Heart right ventricle (tissue), 16 donors: ENCODE data around the gene ASCC1. TPM values are rescaled to one million over a fixed set of nuclear protein-coding genes. Genes with fewer than 3 reads are reported as not detected.
A peak's percentile ranks its signal among the peaks of the same experiment; 100 is the strongest.
"Not testable (repeated sequence)": the region's sequence is repeated elsewhere in the genome, so short reads cannot be mapped to it uniquely, and the experiment has no call there.

Experiments
- ATAC-seq, 8 donors: fragments of 200-7000 bp; cut with Tn5 transposase; one replicate each; pipeline ENCODE4 v1.9.1; 2020; ENCODE audit warnings: mild to moderate bottlenecking in 8 of 8, moderate library complexity in 8 of 8, moderate number of reproducible peaks in 1 of 8
- DNase-seq, 2 donors: peaks; one replicate each; pipeline ENCODE4 v3.0.0-alpha.2; 2020
- H3K27ac ChIP-seq, 10 donors: fragments of 200-600 bp; sonication (generic) in 2 of 10; one replicate each; pipeline versions ENCODE4 v1.5.0 to v1.8.0; 2020 to 2022; ENCODE audit warnings: mild to moderate bottlenecking in 3 of 10
- H3K27me3 ChIP-seq, 7 donors: fragments of 200-600 bp; one replicate each; pipeline ENCODE4 v1.8.0; 2021 to 2022; ENCODE audit warnings: mild to moderate bottlenecking in 2 of 7
- H3K36me3 ChIP-seq, 9 donors: fragments of 200-600 bp; sonication (generic) in 1 of 9; one replicate each; pipeline versions ENCODE4 v1.5.0 to v1.8.0; 2020 to 2022; ENCODE audit warnings: mild to moderate bottlenecking in 2 of 9
- H3K4me1 ChIP-seq, 9 donors: fragments of 200-600 bp; sonication (generic) in 1 of 9; one replicate each; pipeline versions ENCODE4 v1.5.0 to v1.8.0; 2020 to 2022; ENCODE audit warnings: mild to moderate bottlenecking in 4 of 9
- H3K4me3 ChIP-seq, 10 donors: fragments of 200-600 bp; sonication (generic) in 2 of 10; one replicate each; pipeline versions ENCODE4 v1.5.0 to v1.8.0; 2020 to 2022; ENCODE audit warnings: mild to moderate bottlenecking in 7 of 10, moderate library complexity in 2 of 10
- H3K9me3 ChIP-seq, 11 donors: fragments of 200-600 bp in 10 of 11; sonication (generic) in 2 of 11; one replicate each; pipeline versions ENCODE4 v1.5.0 to v1.8.0; 2013 to 2022; ENCODE audit warnings: mild to moderate bottlenecking in 2 of 11, control low read depth in 1 of 11, moderate library complexity in 1 of 11
- WGBS, 2 donors: extraction: QIAGEN DNeasy Blood & Tissue Kit; methylation state at CpG; one replicate each; pipeline ENCODE4 v1.1.7; 2013; ENCODE audit warnings: inconsistent platforms in 1 of 2; 5-methylcytosine and 5-hydroxymethylcytosine counted together
- intact Hi-C, 10 donors: fragments of 100-400 bp; cut with DNase I; formaldehyde crosslinking; loops; one replicate each; pipeline versions ENCODE4 v1.11.1 to v1.14.2; 2022
- polyA plus RNA-seq, 2 donors: library from polyadenylated mRNA; stranded (reverse); fragments of 200-250 nt; gene quantifications; one replicate each; pipeline ENCODE4 v1.2.3, GENCODE V29; 2013
- total RNA-seq, 10 donors: library from RNA; stranded (reverse); fragmentation: NEBNext Ultra II Directional in 3 of 10; extraction: Animal tissue kit (Norgen Biotek cat#: 25700) in 3 of 10; gene quantifications; one replicate each; pipeline versions ENCODE4 v1.2.1 to v1.2.4, GENCODE V29; 2021 to 2023
- TF ChIP-seq, protein P1 (sequence below), 9 donors: fragments of 200-600 bp; sonication (generic) in 2 of 9; IDR thresholded peaks; one replicate each; pipeline versions ENCODE4 v1.5.0 to v1.8.0; 2021 to 2022; ENCODE audit warnings: antibody characterized with exemption in 9 of 9, mild to moderate bottlenecking in 5 of 9, moderate library complexity in 1 of 9
- donor health status: Arrhythmogenic right ventricular cardiomyopathy.
- donor health status: ischemic (EF 13 %, LVEDD 7.1; RV severe dilation, severe dysfunction).
- donor health status: healthy with polysubstance abuse.
- donor health status: DM: no; HTN: yes; CAD: no.
- donor health status: DM: no; HTN: no; CAD: no.
- donor health status: ischemic (EF 25% LVEDD 6.9; RV normal size, moderate dysfunction).
- donor health status: ischemic (EF 25% LVEDD 5.7; RV mildly dilated, moderate dysfunction).
- donor health status: healthy.
- donor health status: DM: yes; HTN: yes; CAD: no.
- donor health status: Ischemic cardiomyopathy.
- donor health status: ischemic (EF 35%, LVEDD 5.7; RV mildly dilated, moderate dysfunction).
- donor health status: nonischemic (EF 11% LVEDD 7.7; RV severe dilation, severe dysfunction).
- donor health status: DM: yes; HTN: yes; CAD: no.
- donor health status: PGD.
- donor health status: ischemic (EF 29% LVEDD 5.4; RV normal size, mild dysfunction).
- donor health status: nonischemic (EF 23%, LVEDD 6.1; RV moderate dilation, normal function).

The ASCC1 gene
- total and polyA plus RNA-seq, 12 donors, result 8.4 to 40.5 (median 33.0) TPM

DNA sequence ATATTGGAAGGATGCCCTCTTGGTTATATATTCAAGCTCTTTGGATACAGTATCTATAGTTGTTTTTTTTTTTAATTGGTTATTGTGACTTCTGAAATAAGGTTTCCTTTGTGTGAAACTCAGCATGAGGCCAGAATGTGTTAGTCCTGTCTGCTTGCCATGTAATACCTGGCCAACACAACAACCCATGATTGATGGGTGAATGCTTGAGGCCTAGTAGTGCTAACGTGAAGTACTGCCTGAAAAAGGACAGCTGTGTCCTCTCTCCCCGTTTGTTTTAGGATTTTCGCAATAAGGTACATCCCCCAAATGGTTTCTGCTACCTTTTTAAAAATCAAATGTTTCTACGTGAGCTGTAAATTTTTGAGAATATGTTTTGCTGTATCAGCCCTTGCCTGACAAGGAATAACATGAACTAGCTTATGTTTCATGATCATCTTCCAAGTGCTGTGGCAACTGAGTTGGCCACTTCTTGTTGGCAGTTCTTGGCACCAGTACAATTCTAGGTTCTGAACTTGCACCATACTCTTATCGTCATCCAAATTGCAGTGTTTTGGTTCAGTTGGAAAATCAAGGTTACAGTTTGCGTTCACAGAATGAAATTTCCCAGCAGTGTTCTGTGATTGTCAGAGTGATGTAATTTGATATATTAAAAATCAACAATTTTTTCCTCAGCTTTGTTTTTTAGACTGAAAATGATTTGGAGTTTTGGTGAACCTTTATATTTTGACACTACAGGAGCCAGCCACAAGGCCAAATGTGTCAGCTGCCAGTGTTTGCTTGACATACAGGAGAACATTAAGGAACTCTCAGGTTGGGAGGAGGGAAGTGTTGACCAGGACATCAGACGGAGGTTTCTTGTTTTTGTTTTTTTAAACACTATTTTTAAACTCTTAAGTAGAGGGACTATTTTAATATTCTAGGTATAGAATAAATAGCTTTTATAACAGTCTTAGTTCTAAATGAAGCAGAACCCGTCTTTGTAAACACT is 13.5 kb upstream of the ASCC1 start:
- intact Hi-C loops, result loop anchor here in 7 of 10 donors (5.0 to 10.0 kb wide), 9 partner anchors 95 to 275 kb away; partner anchors contain the start of gene CHST3 (in 1 of the 7)
- TF ChIP-seq, protein P1, sequence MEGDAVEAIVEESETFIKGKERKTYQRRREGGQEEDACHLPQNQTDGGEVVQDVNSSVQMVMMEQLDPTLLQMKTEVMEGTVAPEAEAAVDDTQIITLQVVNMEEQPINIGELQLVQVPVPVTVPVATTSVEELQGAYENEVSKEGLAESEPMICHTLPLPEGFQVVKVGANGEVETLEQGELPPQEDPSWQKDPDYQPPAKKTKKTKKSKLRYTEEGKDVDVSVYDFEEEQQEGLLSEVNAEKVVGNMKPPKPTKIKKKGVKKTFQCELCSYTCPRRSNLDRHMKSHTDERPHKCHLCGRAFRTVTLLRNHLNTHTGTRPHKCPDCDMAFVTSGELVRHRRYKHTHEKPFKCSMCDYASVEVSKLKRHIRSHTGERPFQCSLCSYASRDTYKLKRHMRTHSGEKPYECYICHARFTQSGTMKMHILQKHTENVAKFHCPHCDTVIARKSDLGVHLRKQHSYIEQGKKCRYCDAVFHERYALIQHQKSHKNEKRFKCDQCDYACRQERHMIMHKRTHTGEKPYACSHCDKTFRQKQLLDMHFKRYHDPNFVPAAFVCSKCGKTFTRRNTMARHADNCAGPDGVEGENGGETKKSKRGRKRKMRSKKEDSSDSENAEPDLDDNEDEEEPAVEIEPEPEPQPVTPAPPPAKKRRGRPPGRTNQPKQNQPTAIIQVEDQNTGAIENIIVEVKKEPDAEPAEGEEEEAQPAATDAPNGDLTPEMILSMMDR (IDR thresholded peaks at IDR 0.05), result no peak
- Histone ChIP-seq H3K4me3 (no peak overlapping the region), H3K27me3 (no peaks in the 10 kb centered on the region), H3K27ac (peak overlapping the region in 7 of 10 donors; percentile 24 to 69 (median 36)), H3K9me3 (no peaks in the 10 kb centered on the region), H3K36me3 (peaks cover 0 to 98% (median 25%) of the 10 kb centered on the region in 9 donors), H3K4me1 (peaks cover 0 to 41% (median 25%) of the 10 kb centered on the region in 9 donors)
- whole genome bisulfite sequencing, 2 donors, result 55 to 58% methylated on average over 8 of the region's 8 CpGs
- DNase-seq (no peak), ATAC-seq (peak in 3 of 8 donors; percentile 38 to 48 (median 45))

DNA sequence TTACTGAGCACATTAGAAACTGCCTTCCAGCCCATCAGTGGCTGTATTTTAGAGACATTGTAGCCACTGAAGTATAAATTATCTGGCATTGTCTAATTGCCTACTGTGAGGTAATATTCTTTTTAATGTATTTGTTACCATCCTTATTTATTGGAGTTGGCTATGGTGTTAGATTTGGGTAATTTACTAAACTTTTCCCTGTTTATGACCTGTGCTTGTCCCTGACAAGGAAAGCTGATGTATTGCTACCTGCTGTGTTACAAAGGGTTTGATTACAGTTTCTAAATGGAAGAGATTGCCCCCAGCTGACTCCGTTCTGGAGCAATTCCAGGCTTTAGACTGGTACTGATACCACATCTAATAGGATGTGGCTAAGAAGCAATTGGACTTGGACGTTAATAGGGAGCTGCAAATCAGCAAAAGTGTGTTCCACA is 12.3 kb upstream of the ASCC1 start:
- intact Hi-C loops, result loop anchor here in 7 of 10 donors (5.0 to 10.0 kb wide), 9 partner anchors 94 to 274 kb away; partner anchors contain the start of gene CHST3 (in 1 of the 7)
- TF ChIP-seq, protein P1 (IDR thresholded peaks at IDR 0.05), result no peak

DNA sequence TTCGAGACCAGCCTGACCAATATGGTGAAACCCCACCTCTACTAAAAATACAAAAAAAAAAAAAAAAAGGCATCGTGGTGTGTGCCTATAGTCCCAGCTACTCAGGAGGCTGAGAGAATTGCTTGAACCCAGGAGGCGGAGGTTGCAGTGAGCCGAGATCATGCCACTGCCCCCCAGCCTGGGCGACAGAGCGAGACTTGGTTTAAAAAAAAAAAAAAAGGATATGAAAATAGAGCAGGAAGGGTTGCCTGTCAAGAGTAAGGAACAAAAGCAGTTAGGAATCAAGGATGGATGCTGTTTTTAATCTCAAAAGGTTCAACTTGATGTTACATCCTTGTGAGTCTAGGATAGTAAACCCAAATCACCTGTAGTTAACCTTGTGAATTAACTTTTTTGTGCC is 11.8 kb upstream of the ASCC1 start:
- DNase-seq, result no peak
- no peak for ATAC-seq
- WGBS, 2 donors, result 87 to 97% methylated on average over 5 to 6 of the region's 6 CpGs
- TF ChIP-seq, protein P1 (IDR thresholded peaks at IDR 0.05), result no peak
- H3K36me3 ChIP-seq, result peaks cover 0 to 91% (median 9%) of the 10 kb centered on the region in 9 donors
- no peak overlapping the region for H3K4me3 ChIP-seq
- H3K27ac ChIP-seq, result peak overlapping the region in 2 of 10 donors; percentile 24 to 49
- no peaks in the 10 kb centered on the region for H3K27me3 ChIP-seq
- H3K4me1 ChIP-seq, result peaks cover 0 to 55% (median 37%) of the 10 kb centered on the region in 9 donors
- H3K9me3 ChIP-seq, result no peaks in the 10 kb centered on the region
- intact Hi-C loops, result loop anchor here in 7 of 10 donors (5.0 to 10.0 kb wide), 9 partner anchors 93 to 273 kb away; partner anchors contain the start of gene CHST3 (in 1 of the 7)

More for the DNA sequence above, 12.3 kb upstream of the ASCC1 start:
- peaks cover 0 to 50% (median 32%) of the 10 kb centered on the region in 9 donors for H3K4me1 ChIP-seq
- no peak overlapping the region for H3K4me3 ChIP-seq
- DNase-seq (no peak), ATAC-seq (no peak)
- H3K9me3 ChIP-seq, result no peaks in the 10 kb centered on the region
- H3K36me3 ChIP-seq, result peaks cover 0 to 96% (median 13%) of the 10 kb centered on the region in 9 donors
- peak overlapping the region in 4 of 10 donors; percentile 24 to 51 (median 43) for H3K27ac ChIP-seq
- no peaks in the 10 kb centered on the region for H3K27me3 ChIP-seq
- 55 to 60% methylated on average over 2 of the region's 2 CpGs for WGBS, 2 donors

DNA sequence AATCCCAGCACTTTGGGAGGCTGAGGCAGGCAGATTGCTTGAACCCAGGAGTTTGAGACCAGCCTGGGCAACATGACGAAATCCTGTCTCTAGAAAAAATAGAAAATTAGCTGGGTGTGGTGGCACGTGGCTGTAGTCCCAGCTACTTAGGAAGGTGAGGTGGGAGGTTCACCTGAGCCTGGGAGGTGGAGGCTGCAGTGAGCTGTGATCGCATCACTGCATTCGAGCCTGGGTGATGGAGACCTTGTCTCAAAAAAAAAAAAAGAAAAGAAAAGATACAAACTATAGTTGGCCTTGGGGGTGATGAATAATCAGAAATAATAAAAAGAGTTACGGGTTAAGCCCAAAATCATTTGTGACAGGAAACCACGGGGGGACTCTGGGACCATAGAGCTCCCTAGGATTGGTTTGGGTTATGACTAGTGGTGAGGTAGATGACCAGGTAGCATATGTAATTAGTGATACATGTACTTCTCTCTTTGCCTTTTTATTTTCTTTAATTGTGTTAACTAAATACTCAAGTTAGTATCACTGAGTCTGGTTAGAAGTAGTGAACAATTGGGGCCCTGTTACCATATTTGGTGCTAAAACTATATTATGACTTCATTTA is 10.4 kb upstream of the ASCC1 start:
- H3K36me3 ChIP-seq, result peaks cover 0 to 82% (median 7%) of the 10 kb centered on the region in 9 donors
- intact Hi-C loops, result loop anchor here in 7 of 10 donors (5.0 to 10.0 kb wide), 9 partner anchors 92 to 272 kb away; partner anchors contain the start of gene CHST3 (in 1 of the 7)
- ATAC-seq (no peak), DNase-seq (no peak)
- H3K4me1 ChIP-seq, result peaks cover 0 to 63% (median 40%) of the 10 kb centered on the region in 9 donors
- H3K27ac ChIP-seq, result no peak overlapping the region
- TF ChIP-seq, protein P1 (IDR thresholded peaks at IDR 0.05), result no peak
- WGBS, 2 donors, result 86 to 91% methylated on average over 6 of the region's 6 CpGs
- H3K9me3 ChIP-seq, result no peaks in the 10 kb centered on the region
- H3K4me3 ChIP-seq, result no peak overlapping the region
- H3K27me3 ChIP-seq, result no peaks in the 10 kb centered on the region

DNA sequence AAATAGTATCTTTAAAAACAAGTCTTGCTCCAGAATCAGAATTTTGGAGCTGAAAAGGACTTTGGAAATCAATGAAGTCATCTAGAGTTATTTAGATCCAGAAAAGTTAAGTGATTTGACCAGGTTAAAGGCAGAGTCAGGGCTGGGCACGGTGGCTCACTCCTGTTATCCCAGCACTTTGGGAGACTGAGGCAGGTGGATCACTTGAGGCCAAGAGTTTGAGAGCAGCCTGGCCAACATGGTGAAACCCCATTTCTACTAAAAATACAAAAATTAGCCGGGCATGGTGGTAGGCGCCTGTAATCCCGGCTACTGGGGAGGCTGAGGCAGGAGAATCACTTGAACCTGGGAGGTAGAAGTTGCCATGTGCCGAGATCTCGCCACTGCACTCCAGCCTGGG is 8.1 kb upstream of the ASCC1 start:
- not testable (repeated sequence) for H3K9me3 ChIP-seq, DNase-seq, H3K27me3 ChIP-seq, H3K4me3 ChIP-seq, ATAC-seq
- intact Hi-C loops, result loop anchor here in 9 of 10 donors (5.0 to 10.0 kb wide), 13 partner anchors 89 to 269 kb away; partner anchors contain the start of gene CHST3 (in 2 of the 9)
- Histone ChIP-seq H3K27ac (peak overlapping the region in 6 of 10 donors; percentile 9 to 86 (median 61)), H3K4me1 (peaks cover 0 to 51% (median 32%) of the 10 kb centered on the region in 9 donors), H3K36me3 (peaks cover 0 to 76% (median 3%) of the 10 kb centered on the region in 9 donors)
- 90 to 93% methylated on average over 6 of the region's 6 CpGs for WGBS, 2 donors
